Right ventricle myocardium inferior (tissue), 1 donor: ENCODE results near the gene LPCAT1. TPM values are rescaled to one million over a fixed set of nuclear protein-coding genes. Genes with fewer than 3 reads are reported as not detected.

ENCODE experiments used
- ATAC-seq: fragments of 200-7000 bp; cut with Tn5 transposase; one replicate; pipeline ENCODE4 v1.9.1; 2020; ENCODE audit warnings: mild to moderate bottlenecking, moderate library complexity
- DNase-seq: peaks from one replicate; pipeline ENCODE4 v3.0.0; 2021; ENCODE audit errors: missing footprints
- intact Hi-C: fragments of 100-400 bp; cut with DNase I; formaldehyde crosslinking; loops from one replicate; pipeline ENCODE4 v1.11.0; 2022
- total RNA-seq: library from RNA; stranded (reverse); fragmentation: NEBNext Ultra II Directional; extraction: Animal tissue kit (Norgen Biotek cat#: 25700); gene quantifications from one replicate; pipeline ENCODE4 v1.2.1, GENCODE V29; 2021
- donor health status: DM: no; HTN: yes; CAD: no; lungs with severe emphysema.

Gene LPCAT1
- total RNA-seq, 1 donor from 2014 or later = 13.4 TPM

DNA sequence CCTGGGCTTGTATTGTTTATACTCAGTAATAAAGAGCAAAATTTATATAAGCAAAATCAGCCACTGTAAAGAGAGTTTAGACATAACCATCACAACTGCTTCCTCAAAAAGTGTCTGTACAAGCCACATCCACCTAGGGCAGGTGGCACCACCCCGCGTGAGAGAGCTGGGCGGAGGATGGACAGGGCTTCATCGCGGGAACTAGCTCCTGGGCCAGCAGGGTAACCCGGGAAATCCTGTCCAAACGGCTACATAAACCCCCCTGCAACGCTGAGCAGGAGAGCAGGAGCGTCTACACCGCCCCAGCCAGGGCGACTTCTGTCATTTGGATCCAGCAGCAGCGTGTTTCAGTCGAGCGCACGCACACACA is 79.8 kb downstream of the LPCAT1 start:
- DNase-seq (no peak), ATAC-seq (no peak)
- intact Hi-C loops = no loop called here

DNA sequence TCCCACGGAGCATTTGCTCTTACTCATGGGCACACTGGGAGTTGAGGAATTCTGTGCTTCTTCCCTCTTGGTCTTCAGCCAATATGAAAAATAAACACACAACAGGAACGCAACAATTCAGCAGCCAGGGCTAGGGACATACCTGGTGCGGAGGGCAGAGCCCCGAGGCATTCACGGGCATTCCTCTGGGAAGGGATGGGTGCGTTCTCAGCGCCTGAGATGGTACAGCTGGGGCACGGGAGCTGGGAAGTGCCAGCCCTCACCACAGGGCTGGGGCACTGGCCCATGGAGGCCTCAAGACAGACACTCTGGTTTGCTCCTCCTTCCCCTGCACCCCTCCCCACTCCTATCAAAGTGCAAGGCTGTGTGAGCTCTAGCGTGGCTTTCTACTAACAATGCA is 80.6 kb downstream of the LPCAT1 start:
- DNase-seq (no peak), ATAC-seq (no peak)
- intact Hi-C loops = no loop called here

DNA sequence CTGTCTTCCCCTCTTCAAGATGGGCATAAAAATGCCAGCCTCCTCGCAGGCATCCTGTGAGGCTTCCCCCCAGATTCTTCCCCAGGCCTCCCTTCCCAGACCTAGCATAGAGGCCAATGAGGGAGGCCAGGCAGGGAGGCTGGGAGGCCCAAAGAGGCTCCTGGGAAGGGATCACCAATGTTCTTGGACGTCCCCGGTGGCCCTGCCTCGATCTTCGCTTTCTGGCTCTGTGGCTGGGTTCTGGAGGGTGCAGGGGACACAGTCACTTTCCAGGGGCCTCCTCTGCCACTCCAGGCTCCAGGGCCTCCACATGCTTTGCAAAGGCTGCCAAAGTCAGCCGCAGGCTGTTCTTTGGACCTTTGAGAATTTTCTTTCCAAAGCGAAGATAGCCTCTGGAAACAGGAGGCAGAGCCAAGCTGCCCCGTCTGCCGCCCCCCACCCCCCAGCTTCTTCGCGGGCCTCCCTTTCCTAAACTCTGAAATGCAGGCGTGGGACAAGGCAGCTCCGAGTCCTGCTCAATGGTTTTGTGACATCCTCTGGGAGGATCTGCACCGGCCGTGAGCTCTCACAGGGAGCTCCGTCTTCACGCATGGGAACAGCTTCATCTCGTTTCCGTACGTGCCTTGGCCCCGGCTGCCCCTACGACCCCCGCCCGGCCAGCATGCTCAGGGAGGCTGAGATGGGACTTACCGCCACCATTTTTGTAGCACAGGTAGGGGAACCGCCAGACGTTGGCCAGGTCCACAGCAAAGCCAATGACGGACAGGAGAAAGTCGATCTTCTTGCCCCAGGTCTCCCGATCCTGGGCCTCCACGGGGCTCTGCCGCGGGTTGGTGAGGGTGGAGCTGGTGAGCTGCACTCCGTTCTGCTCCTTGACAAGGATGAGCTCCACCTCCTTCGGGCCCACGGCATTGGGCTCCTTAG is 81.3 kb downstream of the LPCAT1 start:
- DNase-seq = no peak
- no peak for ATAC-seq
- intact Hi-C loops = no loop called here

DNA sequence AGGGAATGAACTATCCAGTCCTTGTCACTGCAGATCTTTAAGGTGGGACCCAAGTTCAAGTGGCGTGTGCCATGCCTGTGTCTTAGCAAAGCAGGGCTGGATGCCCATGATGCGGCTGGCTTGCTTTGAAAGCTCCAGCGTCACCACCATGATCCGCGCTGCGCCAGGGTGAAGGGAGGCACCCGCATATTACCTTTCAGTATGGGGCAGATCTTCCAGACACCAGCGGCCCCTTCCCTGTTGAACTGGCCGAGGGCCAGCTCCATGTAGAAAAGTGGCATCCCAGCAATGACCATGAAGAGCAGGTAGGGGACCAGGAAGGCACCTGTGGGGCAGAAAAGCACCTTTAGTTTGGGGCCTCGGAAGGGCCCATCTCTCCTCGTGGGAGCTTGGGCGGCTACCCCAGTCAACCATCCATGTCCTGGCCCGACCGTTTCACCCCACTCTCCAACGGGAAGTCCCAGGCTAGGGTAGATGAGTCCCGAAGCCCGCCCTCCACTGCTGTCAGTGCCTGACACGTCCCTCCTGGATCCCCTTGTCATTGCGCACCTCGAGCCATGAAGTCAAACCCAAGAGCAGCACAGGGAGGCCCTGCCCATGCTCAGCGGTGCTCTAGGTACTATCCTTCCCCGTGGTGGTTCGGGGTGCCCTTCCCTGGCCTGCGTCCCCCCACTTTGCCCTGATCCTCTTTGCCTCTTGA is 82.4 kb downstream of the LPCAT1 start:
- intact Hi-C loops = no loop called here
- DNase-seq (no peak), ATAC-seq (no peak)

DNA sequence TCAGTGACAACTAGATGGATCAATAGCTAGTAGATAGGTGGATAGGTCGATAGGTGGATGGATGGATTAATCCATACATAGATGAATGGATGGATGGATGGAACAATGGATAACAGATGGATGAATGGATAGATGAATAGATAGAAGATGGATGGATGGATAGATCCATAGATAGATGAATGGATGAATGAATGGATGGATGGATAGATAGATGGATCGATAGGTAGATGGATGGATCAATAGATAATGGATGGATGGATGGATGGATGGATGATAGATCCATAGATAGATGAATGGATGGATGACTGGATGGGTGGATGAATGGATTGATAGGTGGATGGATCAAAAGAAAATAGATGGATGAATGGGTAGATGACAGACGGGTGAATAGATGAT is 83.7 kb downstream of the LPCAT1 start:
- DNase-seq = no peak
- intact Hi-C loops = no loop called here
- no peak for ATAC-seq

DNA sequence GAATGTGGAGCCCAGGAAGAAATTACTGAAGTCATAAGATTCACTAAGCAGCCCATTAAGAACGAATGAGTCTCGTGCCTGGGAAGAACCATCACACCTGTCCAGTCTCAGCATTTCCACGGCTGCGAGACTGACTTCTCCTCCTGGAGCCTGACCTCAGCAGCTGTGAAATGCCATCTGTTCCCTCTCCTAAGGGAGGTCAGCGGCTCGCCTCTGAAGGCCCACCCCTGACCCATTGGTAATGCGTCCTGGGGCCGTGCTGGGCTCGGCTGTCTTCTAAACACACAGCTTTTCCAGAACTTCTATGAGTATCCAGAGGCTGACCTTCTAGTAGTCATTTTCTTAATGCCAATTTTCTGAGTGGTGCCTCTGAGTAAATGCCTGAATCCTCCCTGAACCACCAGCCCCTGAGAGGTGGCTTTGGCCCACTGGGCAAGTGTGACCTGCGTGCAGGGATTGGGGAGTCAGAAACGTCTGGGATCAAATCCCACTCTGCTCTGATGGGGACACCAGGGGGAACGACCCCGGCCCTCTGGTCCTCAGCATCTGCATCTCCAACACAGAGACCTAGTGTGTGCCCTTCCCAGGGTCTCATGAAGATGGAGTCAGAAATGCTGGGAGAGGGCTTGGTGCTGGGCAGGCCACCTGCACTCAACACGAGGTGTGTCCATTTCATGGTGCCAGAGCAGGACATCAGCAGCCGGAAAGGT is 84.2 kb downstream of the LPCAT1 start:
- DNase-seq (no peak), ATAC-seq (no peak)
- intact Hi-C loops = no loop called here

DNA sequence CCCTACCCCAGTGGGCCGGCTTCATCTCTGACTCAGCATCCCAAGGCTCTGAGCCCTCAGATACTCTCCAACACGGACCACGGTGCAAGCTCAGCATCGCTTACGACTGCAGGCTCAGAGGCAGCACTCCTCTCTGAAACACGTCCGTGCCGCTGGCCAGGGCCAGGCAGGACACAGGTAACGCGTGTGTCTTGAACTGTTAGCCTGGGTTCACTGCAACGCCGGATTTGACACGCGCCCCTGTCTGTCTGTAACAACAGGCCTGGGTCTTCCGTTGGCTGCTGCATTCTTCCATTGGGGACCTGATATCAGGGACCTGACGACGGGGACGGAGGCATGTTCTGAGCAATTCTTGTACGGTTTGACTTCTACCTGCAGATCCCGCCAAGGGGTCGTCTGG is 84.9 kb downstream of the LPCAT1 start:
- DNase-seq = no peak
- ATAC-seq = no peak
- intact Hi-C loops = no loop called here

DNA sequence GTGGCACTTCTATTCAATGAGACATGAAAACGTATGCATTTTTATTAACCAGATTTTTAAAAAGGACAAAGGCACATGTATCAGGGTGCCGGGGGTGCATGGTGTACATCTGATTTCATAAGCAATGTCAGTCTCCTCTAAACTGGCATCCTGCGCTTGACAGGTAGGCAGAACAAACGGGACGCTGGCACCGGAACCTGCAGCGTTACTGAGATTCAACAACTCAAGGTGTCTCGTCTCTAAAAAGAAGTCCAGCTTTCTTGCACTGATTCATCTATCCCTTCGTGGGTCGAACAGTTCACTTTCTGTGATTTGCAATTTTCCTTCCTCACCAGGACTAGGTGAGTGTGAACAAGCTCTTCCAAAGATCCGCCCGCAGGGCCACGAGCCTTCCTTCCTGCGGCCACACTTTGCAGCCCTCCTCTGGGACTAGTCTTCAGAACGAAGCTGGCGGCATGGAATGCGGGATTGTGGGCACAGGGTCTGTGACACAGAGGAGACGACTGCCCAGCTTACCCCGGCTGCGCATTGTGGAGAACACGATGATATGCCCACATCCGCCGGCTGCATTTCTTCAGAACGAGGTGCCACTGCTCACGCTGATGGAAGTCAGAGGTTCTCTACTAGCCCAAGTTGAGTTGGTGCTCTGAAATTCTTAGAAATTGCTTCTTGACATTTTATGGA is 85.7 kb downstream of the LPCAT1 start:
- intact Hi-C loops = no loop called here
- ATAC-seq (no peak), DNase-seq (no peak)

DNA sequence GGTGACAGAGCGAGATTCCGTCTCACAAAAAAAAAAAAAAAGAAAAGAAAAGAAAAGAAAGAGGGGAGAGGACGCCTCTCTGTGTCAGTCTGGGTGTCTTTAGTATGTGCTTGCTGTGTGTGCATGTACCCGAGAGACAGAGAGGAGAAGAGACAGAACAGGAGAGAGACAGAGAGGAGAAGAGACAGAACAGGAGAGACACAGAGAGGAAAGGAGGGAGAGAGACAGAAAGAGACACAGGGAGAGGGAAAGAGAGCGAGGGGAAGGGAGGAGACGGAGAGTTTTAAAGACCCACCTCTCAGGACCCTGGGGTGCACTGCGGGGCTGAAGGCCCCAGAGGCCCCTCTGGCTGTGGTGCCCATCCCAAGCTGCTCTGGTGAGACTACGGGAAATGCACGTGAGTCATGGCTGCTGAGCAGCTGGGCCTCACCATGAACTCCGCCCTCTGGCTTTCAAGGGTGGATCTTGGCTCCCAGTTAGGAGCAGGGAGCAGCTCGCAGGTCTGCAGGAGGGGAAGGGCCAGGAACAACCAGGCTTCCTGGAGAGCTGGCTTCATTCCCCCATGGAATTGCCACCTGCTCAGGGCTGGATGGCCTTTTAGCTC is 86.4 kb downstream of the LPCAT1 start:
- ATAC-seq (no peak), DNase-seq (no peak)
- intact Hi-C loops = no loop called here

DNA sequence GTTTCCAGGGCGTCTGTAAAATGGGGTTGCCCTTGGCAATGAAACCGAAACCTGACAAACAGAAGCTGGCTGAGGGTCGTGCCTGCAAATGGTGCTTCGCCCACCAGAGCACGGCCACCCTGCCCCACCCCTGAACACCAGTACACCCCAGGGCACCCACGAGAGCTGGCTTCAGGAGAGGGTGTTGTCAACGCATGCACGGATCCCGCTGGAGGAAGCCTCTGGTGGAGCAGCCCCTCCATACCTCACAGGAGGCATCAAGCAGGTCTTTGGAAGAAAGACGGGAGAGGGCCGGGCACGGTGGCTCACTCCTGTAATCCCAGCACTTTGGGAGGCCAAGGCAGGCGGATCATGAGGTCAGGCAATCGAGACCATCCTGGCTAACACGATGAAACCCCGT is 87.1 kb downstream of the LPCAT1 start:
- ATAC-seq = no peak
- intact Hi-C loops = no loop called here

DNA sequence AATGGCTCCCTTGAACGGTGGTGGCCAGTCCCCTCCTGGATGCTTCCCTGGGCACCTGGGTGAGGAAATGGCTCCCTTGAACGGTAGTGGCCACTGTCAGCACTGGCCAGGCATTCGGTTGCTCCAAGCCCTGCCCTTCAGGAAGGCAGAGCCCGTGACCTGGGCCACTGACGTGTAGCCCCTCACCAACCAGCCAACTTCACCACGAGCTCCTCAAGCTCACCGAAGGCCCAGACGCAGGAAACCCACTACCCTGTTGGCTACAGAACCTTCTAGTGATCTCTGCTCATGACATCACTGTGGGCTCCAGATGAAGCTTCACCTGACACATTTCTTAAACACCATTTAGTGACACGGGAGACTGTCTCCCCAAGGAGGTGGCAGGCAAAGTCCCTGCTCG is 87.7 kb downstream of the LPCAT1 start:
- intact Hi-C loops = no loop called here
- ATAC-seq (no peak), DNase-seq (no peak)

More for the DNA sequence above, 87.1 kb downstream of the LPCAT1 start:
- no peak for DNase-seq

DNA sequence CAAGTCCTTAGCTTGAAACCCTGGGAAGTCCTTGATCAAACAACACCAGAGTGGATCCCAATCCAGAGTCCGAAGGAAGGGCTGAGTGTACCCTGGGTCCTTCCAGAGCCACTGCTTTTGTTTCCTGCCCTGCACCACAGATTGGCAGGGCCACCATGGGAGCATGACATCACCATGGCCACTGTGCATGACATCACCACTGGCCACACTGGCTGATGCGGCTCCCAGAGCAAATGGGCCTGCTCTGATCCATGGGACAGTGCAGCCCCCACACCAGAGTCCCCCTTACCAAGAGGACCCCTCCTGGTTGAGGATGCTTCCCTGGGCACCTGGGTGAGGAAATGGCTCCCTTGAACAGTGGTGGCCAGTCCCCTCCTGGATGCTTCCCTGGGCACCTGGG is 88.4 kb downstream of the LPCAT1 start:
- intact Hi-C loops = no loop called here
- no peak for ATAC-seq
- no peak for DNase-seq

DNA sequence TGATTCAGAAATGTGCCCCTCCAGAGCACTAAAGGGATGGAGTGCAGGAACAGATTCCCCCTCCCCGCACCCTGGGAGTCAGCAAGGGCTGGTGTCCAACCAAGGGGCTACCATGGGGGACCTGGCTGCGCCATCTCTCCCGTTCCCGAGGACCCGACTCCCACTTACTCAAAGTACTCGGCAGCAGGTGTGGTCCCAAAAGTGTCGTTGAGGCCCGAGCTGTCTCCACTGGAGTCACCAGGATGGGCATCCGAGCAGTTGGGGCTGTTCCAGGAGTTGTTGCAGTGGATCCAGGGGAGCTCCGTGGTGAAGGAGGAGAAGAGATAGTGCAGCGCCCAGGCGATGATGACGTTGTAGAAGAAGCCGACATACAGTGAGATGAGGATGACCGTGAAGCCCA is 91.5 kb downstream of the LPCAT1 start:
- intact Hi-C loops = no loop called here
- ATAC-seq (no peak), DNase-seq (no peak)

DNA sequence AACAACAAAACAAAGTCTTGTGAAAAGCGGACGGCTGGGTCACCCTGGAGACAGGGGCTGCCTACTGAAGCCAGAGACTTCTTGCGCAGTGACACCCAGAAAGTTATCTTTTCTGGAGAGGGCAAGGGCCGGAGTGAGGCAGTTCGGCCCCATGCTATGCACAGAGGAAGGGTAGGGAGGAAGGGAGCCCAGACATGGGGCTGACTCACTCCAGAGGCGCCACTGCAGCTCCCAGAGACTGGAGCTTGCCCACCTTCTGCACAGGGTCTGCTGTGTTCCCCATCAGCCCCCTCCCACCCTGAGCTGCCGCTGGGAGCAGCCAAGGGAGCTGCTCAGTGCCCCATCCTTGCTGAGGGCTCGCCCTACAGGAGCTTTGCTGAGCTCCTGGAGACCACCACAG is 91.9 kb downstream of the LPCAT1 start:
- intact Hi-C loops = no loop called here
- DNase-seq = no peak
- no peak for ATAC-seq

DNA sequence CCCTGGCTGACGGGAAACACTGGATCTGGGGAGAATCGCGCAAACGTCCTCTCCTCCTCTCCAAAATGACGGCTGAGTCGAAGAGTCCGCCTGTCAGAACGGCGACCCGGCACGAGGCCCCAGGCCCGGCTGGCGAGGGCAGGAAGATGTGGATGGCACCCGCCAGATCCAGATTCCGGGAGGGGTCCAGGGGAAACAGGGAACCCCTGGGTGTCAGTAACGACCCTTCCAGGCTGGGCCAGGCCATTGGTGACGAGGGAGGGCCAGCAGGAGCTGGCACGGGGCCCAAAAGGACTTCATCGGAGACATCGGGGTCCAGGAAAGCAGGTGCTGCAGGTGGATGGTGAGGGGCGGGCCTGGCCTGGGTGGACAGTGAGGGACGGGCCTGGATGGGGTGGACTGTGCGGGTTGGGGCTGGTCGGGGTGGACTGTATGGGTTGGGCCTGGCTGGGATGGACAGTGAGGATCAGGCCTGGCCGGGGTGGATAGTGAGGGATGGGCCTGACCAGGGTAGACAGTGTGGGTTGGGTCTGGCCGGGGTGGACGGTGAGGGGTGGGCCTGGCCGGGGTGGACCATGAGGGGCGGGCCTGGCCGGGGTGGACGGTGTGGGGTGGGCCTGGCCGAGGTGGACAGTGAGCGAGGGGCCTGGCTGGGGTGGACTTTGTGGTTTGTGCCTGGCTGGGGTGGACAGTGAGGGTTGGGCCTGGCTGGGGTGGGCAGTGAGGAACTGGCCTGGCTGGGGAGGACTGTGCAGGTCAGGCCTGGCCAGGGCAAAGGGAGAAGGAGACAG is 92.5 kb downstream of the LPCAT1 start:
- ATAC-seq = no peak
- intact Hi-C loops = no loop called here
- DNase-seq = no peak

DNA sequence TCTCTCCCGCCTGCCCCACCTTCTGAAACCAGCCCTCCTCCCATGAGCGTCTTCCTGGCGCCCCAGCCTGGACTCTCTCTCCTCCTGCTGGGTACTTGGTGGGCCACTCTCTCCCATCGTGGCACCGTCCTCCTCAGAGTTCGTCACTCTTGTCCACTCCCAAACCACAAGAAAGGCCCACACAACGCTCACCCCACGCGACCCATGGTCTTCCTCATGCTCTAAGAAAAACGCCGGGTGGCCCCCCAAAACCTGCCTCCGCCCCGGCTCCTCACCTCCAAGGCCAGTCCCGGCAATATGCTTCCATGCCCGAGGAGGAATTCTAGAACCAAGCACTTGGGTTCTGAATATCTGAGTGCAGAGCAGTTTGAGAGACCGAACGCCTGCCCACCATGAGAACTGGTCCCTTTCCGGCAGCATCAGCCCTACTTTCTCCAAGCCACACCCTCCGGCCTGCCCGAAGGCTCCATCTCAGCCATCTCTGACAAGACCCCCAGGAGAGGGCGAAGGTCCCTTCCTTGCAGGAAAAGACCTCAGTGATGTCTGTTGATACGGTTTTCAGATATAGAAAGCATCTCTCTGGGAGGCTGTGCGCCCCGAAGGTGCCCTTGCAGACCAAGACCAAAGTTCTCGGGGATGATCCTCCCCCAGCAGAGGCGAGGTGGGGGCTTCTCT is 93.5 kb downstream of the LPCAT1 start:
- intact Hi-C loops = no loop called here
- ATAC-seq (no peak), DNase-seq (no peak)

DNA sequence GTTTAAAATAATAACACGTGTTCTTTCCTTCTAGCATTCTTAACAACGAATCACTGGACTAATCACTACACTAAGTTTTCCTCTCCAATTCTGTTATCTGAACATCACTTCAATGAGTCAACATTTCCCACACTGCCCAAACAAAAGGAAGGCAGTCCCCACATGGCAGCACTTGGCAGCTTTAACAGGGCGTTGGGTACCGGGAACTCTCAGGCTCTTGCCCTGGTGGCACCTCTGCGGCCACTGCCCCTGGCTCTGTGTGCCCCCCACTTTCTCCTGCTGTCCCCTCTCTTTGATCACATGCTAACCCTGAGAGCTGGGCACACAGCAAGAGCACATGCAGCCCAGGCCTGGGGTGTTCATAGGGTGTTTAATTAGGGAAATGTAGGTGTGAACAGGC is 94.3 kb downstream of the LPCAT1 start:
- DNase-seq = no peak
- ATAC-seq = no peak
- intact Hi-C loops = no loop called here

DNA sequence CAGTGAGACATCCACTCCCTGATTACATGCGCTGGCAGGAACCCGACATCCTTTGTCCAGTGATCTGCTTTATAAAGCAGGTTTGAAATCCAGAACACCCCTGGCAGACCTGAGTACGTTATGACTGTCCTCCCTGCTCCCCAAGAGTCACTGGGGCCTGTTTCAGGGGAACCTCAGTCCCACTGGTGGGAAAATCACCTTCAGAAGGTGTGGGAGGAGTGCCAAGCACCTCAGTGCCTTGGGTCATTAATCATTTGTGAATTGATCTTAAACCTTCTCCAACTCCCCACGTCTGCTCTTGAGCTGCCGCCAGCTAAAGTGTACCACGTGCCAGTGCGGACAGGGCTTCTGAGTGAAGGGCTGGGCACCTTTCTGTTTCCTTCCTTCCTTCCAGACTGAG is 94.7 kb downstream of the LPCAT1 start:
- intact Hi-C loops = no loop called here
- no peak for DNase-seq

More for the DNA sequence above, 94.7 kb downstream of the LPCAT1 start:
- ATAC-seq = no peak
